ENCODE measurements around the gene GRK4.

DNA sequence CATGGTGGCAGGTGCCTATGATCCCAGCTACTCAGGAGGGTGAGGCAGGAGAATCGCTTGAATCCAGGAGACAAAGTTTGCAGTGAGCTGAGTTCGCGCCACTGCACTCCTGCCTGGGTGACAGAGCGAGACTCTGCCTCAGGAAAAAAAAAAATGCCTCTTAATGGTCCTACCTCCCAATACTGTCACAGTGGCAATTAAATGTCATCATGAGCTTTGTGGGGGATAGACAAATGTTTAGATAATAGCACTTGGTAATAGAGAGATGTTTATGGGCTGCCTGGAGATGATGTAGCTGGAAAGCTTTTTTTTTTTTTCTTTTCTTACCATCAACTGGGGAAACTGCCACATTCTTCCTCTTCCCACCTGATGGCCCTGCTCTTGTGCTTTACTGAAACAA lies 33.0 kb downstream of the GRK4 start:
- TF ChIP-seq, protein P1, sequence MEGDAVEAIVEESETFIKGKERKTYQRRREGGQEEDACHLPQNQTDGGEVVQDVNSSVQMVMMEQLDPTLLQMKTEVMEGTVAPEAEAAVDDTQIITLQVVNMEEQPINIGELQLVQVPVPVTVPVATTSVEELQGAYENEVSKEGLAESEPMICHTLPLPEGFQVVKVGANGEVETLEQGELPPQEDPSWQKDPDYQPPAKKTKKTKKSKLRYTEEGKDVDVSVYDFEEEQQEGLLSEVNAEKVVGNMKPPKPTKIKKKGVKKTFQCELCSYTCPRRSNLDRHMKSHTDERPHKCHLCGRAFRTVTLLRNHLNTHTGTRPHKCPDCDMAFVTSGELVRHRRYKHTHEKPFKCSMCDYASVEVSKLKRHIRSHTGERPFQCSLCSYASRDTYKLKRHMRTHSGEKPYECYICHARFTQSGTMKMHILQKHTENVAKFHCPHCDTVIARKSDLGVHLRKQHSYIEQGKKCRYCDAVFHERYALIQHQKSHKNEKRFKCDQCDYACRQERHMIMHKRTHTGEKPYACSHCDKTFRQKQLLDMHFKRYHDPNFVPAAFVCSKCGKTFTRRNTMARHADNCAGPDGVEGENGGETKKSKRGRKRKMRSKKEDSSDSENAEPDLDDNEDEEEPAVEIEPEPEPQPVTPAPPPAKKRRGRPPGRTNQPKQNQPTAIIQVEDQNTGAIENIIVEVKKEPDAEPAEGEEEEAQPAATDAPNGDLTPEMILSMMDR (IDR thresholded peaks at IDR 0.05), result no peak
- no peak for TF ChIP-seq EZH2 (IDR thresholded peaks at IDR 0.05)
